ENCODE results near the gene MYMX. TPM values are rescaled to one million over a fixed set of nuclear protein-coding genes. Genes with fewer than 3 reads are reported as not detected.

The MYMX gene
- total and polyA plus RNA-seq, 2 of the 13 experiments (the other 11 are each of a cell fraction or from before 2014, with no cell fraction given): not detected

GRCh38 chr6:44265007-44265721 is 48.4 kb downstream of the MYMX start, which contains the start of gene NFKBIE (continued):
- TF ChIP-seq, protein P1, sequence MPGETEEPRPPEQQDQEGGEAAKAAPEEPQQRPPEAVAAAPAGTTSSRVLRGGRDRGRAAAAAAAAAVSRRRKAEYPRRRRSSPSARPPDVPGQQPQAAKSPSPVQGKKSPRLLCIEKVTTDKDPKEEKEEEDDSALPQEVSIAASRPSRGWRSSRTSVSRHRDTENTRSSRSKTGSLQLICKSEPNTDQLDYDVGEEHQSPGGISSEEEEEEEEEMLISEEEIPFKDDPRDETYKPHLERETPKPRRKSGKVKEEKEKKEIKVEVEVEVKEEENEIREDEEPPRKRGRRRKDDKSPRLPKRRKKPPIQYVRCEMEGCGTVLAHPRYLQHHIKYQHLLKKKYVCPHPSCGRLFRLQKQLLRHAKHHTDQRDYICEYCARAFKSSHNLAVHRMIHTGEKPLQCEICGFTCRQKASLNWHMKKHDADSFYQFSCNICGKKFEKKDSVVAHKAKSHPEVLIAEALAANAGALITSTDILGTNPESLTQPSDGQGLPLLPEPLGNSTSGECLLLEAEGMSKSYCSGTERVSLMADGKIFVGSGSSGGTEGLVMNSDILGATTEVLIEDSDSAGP (CRISPR knock-in tag; IDR thresholded peaks at IDR 0.05; ENCODE audit: borderline replicate concordance): peak; percentile 79
- TF ChIP-seq CBFB (CRISPR knock-in tag; IDR thresholded peaks at IDR 0.05) (peak; percentile 27; the same call in 1 of the 2 replicates), ZNF335 (CRISPR knock-in tag; IDR thresholded peaks at IDR 0.05) (0 out of 2 replicates have a peak, but pooled peaks have one; percentile 68), YY1 (IDR thresholded peaks at IDR 0.05; ENCODE audit: insufficient read depth, insufficient replicate concordance, low read depth, low read length) (peak; percentile 64), MIER2 (CRISPR knock-in tag; IDR thresholded peaks at IDR 0.05) (0 out of 2 replicates have a peak, but pooled peaks have one; percentile 40), ZNF383 (CRISPR knock-in tag; IDR thresholded peaks at IDR 0.05; ENCODE audit: borderline replicate concordance) (no peak), POLR2G (IDR thresholded peaks at IDR 0.05; ENCODE audit: low read depth, low read length) (peak; percentile 93), ZNF253 (CRISPR knock-in tag; IDR thresholded peaks at IDR 0.05; ENCODE audit: borderline replicate concordance) (no peak), NR1H2 (CRISPR knock-in tag; IDR thresholded peaks at IDR 0.05; ENCODE audit: borderline replicate concordance, low read depth) (no peak), MTF1 (CRISPR knock-in tag; IDR thresholded peaks at IDR 0.05) (no peak), ZNF749 (CRISPR knock-in tag; IDR thresholded peaks at IDR 0.05; ENCODE audit: borderline replicate concordance) (peak; percentile 24; the same call in 1 of the 2 replicates), ZBTB20 (CRISPR knock-in tag; IDR thresholded peaks at IDR 0.05; ENCODE audit: borderline replicate concordance, low read depth) (no peak; the same call in 1 of the 2 replicates), ISL2 (CRISPR knock-in tag; IDR thresholded peaks at IDR 0.05) (peak; percentile 16; the same call in 1 of the 2 replicates), ETV5 (CRISPR knock-in tag; IDR thresholded peaks at IDR 0.05; ENCODE audit: borderline replicate concordance) (peak; percentile 67; the same call in 1 of the 2 replicates), SMARCE1 (IDR thresholded peaks at IDR 0.05; ENCODE audit: borderline replicate concordance) (no peak), SRSF1 (optimal IDR thresholded peaks at IDR 0.05; ENCODE audit: low read depth, low read length) (peak; percentile 98), MLLT10 (CRISPR knock-in tag; IDR thresholded peaks at IDR 0.05) (no peak), ZNF549 (CRISPR knock-in tag; IDR thresholded peaks at IDR 0.05) (peak; percentile 80; the same call in 1 of the 2 replicates), ZNF678 (CRISPR knock-in tag; IDR thresholded peaks at IDR 0.05) (peak; percentile 44; the same call in 1 of the 2 replicates), MAZ (IDR thresholded peaks at IDR 0.05; ENCODE audit: borderline replicate concordance, low read depth, low read length) (peak; percentile 81), MAZ (CRISPR knock-in tag; IDR thresholded peaks at IDR 0.05; ENCODE audit: low read depth) (peak; percentile 63; the same call in 1 of the 2 replicates), HNRNPH1 (optimal IDR thresholded peaks at IDR 0.05; ENCODE audit: low read depth, low read length) (no peak)
- TF ChIP-seq, protein P2, sequence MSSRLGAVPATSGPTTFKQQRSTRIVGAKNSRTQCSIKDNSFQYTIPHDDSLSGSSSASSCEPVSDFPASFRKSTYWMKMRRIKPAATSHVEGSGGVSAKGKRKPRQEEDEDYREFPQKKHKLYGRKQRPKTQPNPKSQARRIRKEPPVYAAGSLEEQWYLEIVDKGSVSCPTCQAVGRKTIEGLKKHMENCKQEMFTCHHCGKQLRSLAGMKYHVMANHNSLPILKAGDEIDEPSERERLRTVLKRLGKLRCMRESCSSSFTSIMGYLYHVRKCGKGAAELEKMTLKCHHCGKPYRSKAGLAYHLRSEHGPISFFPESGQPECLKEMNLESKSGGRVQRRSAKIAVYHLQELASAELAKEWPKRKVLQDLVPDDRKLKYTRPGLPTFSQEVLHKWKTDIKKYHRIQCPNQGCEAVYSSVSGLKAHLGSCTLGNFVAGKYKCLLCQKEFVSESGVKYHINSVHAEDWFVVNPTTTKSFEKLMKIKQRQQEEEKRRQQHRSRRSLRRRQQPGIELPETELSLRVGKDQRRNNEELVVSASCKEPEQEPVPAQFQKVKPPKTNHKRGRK (CRISPR knock-in tag; IDR thresholded peaks at IDR 0.05): no peak
- TF ChIP-seq, protein P3, sequence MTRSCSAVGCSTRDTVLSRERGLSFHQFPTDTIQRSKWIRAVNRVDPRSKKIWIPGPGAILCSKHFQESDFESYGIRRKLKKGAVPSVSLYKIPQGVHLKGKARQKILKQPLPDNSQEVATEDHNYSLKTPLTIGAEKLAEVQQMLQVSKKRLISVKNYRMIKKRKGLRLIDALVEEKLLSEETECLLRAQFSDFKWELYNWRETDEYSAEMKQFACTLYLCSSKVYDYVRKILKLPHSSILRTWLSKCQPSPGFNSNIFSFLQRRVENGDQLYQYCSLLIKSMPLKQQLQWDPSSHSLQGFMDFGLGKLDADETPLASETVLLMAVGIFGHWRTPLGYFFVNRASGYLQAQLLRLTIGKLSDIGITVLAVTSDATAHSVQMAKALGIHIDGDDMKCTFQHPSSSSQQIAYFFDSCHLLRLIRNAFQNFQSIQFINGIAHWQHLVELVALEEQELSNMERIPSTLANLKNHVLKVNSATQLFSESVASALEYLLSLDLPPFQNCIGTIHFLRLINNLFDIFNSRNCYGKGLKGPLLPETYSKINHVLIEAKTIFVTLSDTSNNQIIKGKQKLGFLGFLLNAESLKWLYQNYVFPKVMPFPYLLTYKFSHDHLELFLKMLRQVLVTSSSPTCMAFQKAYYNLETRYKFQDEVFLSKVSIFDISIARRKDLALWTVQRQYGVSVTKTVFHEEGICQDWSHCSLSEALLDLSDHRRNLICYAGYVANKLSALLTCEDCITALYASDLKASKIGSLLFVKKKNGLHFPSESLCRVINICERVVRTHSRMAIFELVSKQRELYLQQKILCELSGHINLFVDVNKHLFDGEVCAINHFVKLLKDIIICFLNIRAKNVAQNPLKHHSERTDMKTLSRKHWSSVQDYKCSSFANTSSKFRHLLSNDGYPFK (CRISPR knock-in tag; IDR thresholded peaks at IDR 0.05; ENCODE audit: borderline replicate concordance): peak; percentile 30; the same call in 1 of the 2 replicates
